ENCODE data around the gene TRMU. TPM values are rescaled to one million over a fixed set of nuclear protein-coding genes. Genes with fewer than 3 reads are reported as not detected.

The TRMU gene
- total RNA-seq, 1 experiment from 2014 or later, result 46.6 TPM

- CTCF ChIA-PET, result no interaction called here
- no peaks in the 10 kb centered on the region for H3K9me3 Mint-ChIP-seq (ENCODE audit: unreplicated experiment)
Observed at GRCh38 chr22:46347646-46348045, 12.1 kb downstream of the TRMU start.

GRCh38 chr22:46348099-46348695, 12.7 kb downstream of the TRMU start:
- no TSS peak for BruUV-seq (replicated peaks)
- peaks cover 10% of the 10 kb centered on the region for H3K4me1 Mint-ChIP-seq (ENCODE audit: insufficient read depth, unreplicated experiment)
- no peak overlapping the region for H3K4me3 Mint-ChIP-seq (ENCODE audit: unreplicated experiment)
- H3K36me3 Mint-ChIP-seq (ENCODE audit: insufficient read depth, unreplicated experiment), result peaks cover 89% of the 10 kb centered on the region
- H3K27ac Mint-ChIP-seq (ENCODE audit: low read depth, unreplicated experiment), result no peak overlapping the region
- CTCF ChIA-PET, result no interaction called here
- POLR2A ChIA-PET, result no interaction called here
- no peak for TF ChIP-seq CTCF (IDR thresholded peaks at IDR 0.05; ENCODE audit: unreplicated experiment)
- no peaks in the 10 kb centered on the region for H3K9me3 Mint-ChIP-seq (ENCODE audit: unreplicated experiment)
- DNase-seq (ENCODE audit: unreplicated experiment), result no peak
- intact Hi-C loops (cut with micrococcal nuclease), result no loop called here
- H3K27me3 Mint-ChIP-seq (ENCODE audit: insufficient read depth, unreplicated experiment), result no peaks in the 10 kb centered on the region

More at GRCh38 chr22:46347646-46348045, 12.1 kb downstream of the TRMU start:
- no TSS peak for BruUV-seq (replicated peaks)
- no peaks in the 10 kb centered on the region for H3K27me3 Mint-ChIP-seq (ENCODE audit: insufficient read depth, unreplicated experiment)
- DNase-seq (ENCODE audit: unreplicated experiment), result no peak
- TF ChIP-seq CTCF (IDR thresholded peaks at IDR 0.05; ENCODE audit: unreplicated experiment), result no peak
- POLR2A ChIA-PET, result no interaction called here
- H3K36me3 Mint-ChIP-seq (ENCODE audit: insufficient read depth, unreplicated experiment), result peaks cover 89% of the 10 kb centered on the region
- peaks cover 5% of the 10 kb centered on the region for H3K4me1 Mint-ChIP-seq (ENCODE audit: insufficient read depth, unreplicated experiment)
- no peak overlapping the region for H3K4me3 Mint-ChIP-seq (ENCODE audit: unreplicated experiment)
- intact Hi-C loops (cut with micrococcal nuclease), result no loop called here
- no peak overlapping the region for H3K27ac Mint-ChIP-seq (ENCODE audit: low read depth, unreplicated experiment)

GRCh38 chr22:46349238-46349637, 13.7 kb downstream of the TRMU start:
- intact Hi-C loops (cut with micrococcal nuclease), result no loop called here
- H3K36me3 Mint-ChIP-seq (ENCODE audit: insufficient read depth, unreplicated experiment), result peaks cover 87% of the 10 kb centered on the region
- no peak overlapping the region for H3K27ac Mint-ChIP-seq (ENCODE audit: low read depth, unreplicated experiment)
- H3K4me1 Mint-ChIP-seq (ENCODE audit: insufficient read depth, unreplicated experiment), result peaks cover 10% of the 10 kb centered on the region
- no peaks in the 10 kb centered on the region for H3K9me3 Mint-ChIP-seq (ENCODE audit: unreplicated experiment)
- no TSS peak for BruUV-seq (replicated peaks)
- no peak for TF ChIP-seq CTCF (IDR thresholded peaks at IDR 0.05; ENCODE audit: unreplicated experiment)
- CTCF ChIA-PET, result interaction anchor here (0.6 to 1.9 kb wide), 3 partner anchors 151 to 199 kb away, joined by 3 to 6 read pairs (median 4); no protein-coding TSS in a partner anchor
- H3K4me3 Mint-ChIP-seq (ENCODE audit: unreplicated experiment), result no peak overlapping the region
- no peak for DNase-seq (ENCODE audit: unreplicated experiment)
- POLR2A ChIA-PET, result interaction anchor here (0.6 to 1.3 kb wide), 3 partner anchors 13 to 93 kb away, joined by 3 to 8 read pairs (median 4); no protein-coding TSS in a partner anchor
- no peaks in the 10 kb centered on the region for H3K27me3 Mint-ChIP-seq (ENCODE audit: insufficient read depth, unreplicated experiment)

GRCh38 chr22:46349681-46350080, 14.2 kb downstream of the TRMU start:
- CTCF ChIA-PET, result interaction anchor here (0.6 to 1.9 kb wide), 3 partner anchors 151 to 199 kb away, joined by 3 to 6 read pairs (median 4); no protein-coding TSS in a partner anchor
- Mint-ChIP-seq H3K4me1 (ENCODE audit: insufficient read depth, unreplicated experiment) (peaks cover 10% of the 10 kb centered on the region), H3K27ac (ENCODE audit: low read depth, unreplicated experiment) (no peak overlapping the region), H3K9me3 (ENCODE audit: unreplicated experiment) (no peaks in the 10 kb centered on the region), H3K36me3 (ENCODE audit: insufficient read depth, unreplicated experiment) (peaks cover 83% of the 10 kb centered on the region), H3K4me3 (ENCODE audit: unreplicated experiment) (no peak overlapping the region), H3K27me3 (ENCODE audit: insufficient read depth, unreplicated experiment) (no peaks in the 10 kb centered on the region)
- no peak for TF ChIP-seq CTCF (IDR thresholded peaks at IDR 0.05; ENCODE audit: unreplicated experiment)
- no peak for DNase-seq (ENCODE audit: unreplicated experiment)
- BruUV-seq (replicated peaks), result no TSS peak
- intact Hi-C loops (cut with micrococcal nuclease), result no loop called here
- POLR2A ChIA-PET, result interaction anchor here (0.6 to 1.3 kb wide), 3 partner anchors 13 to 93 kb away, joined by 3 to 8 read pairs (median 4); no protein-coding TSS in a partner anchor
